Right ventricle myocardium inferior (tissue), 1 donor: ENCODE data around the gene ATP13A4. TPM values are rescaled to one million over a fixed set of nuclear protein-coding genes. Genes with fewer than 3 reads are reported as not detected.

Experiments used
- ATAC-seq: fragments of 200-7000 bp; cut with Tn5 transposase; one replicate; pipeline ENCODE4 v1.9.1; 2020; ENCODE audit warnings: mild to moderate bottlenecking, moderate library complexity
- DNase-seq: peaks from one replicate; pipeline ENCODE4 v3.0.0; 2021; ENCODE audit errors: missing footprints
- intact Hi-C: fragments of 100-400 bp; cut with DNase I; formaldehyde crosslinking; loops from one replicate; pipeline ENCODE4 v1.11.0; 2022
- total RNA-seq: library from RNA; stranded (reverse); fragmentation: NEBNext Ultra II Directional; extraction: Animal tissue kit (Norgen Biotek cat#: 25700); gene quantifications from one replicate; pipeline ENCODE4 v1.2.1, GENCODE V29; 2021
- donor health status: DM: no; HTN: yes; CAD: no; lungs with severe emphysema.

Gene ATP13A4
- total RNA-seq, 1 donor from 2014 or later, result 0.38 TPM

DNA sequence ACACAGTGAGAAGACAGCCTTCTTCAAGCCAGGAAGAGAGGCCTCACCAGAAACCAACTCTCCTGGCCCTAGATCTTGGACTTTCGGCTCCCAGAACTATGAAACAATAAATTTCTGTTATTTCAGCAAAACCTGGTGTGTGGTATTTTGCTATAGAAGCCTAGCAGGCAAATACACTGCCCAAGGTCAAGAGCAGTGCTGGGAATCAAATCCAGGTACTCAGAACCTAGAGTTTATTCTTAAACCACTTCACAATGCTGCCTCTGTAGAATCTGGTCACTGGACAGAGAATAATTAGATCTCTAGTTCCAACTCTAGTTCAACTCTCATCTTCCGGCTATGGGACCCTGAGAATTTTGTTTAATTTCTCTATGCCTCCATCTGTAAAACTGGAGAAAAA is 46.6 kb downstream of the ATP13A4 start:
- intact Hi-C loops, result no loop called here
- no peak for ATAC-seq
- DNase-seq, result no peak

DNA sequence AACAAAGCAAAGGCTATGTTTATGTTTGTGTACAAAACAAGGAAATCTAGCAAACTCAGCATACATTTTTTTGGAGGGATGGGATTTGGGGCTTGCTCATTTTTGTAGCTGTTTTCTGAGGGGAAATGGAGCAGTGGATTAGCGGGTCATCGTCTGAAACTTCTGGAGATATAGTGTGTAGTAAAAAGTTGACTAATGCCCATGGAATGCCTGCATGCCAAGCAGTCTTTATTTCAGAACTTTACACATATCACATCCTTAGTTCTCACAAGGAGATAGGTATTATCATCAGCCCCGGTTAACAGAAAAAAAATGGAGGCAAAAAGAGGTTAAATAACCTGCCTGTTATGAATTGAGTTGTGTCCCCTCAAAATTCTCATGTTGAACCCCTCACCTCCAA is 47.1 kb downstream of the ATP13A4 start:
- DNase-seq (no peak), ATAC-seq (no peak)
- intact Hi-C loops, result no loop called here

DNA sequence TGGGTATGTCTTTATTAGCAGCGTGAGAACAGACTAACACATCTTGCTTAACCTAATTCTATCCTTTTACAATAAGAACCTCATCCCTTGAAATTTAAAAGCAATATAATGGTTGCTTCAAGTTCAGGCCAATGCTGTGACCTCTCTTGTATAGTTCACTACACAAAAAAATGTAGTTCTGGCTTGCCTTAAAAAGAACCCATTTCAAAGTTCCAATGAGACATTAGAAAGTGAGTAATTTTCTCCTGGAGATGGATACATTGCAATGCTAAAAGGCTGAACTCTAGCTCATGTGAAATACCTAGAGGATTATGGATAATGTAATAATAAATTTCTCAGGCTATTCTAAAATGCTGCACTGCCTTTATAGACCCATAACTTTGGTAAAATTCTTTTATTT is 47.8 kb downstream of the ATP13A4 start:
- ATAC-seq (no peak), DNase-seq (no peak)
- intact Hi-C loops, result no loop called here

DNA sequence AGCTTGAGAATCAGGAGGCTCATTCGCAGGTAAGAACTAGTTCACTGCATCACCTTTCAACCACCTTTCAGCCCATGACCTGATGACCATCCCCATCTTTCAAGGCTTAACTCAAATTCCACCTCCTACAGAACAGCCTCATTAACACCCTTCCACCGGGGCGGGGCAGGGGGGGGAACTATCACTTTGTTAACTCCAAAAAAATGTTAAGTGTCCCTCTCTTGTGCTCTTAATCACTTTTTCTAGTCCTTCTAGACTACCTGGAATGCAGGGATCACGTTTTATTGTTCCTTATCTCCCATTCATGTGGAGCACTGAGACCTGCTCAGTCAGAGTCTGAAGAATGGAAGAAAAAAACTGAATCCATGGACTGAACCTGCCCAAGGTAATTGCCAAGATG is 51.8 kb downstream of the ATP13A4 start:
- DNase-seq, result no peak
- intact Hi-C loops, result no loop called here
- ATAC-seq, result no peak

DNA sequence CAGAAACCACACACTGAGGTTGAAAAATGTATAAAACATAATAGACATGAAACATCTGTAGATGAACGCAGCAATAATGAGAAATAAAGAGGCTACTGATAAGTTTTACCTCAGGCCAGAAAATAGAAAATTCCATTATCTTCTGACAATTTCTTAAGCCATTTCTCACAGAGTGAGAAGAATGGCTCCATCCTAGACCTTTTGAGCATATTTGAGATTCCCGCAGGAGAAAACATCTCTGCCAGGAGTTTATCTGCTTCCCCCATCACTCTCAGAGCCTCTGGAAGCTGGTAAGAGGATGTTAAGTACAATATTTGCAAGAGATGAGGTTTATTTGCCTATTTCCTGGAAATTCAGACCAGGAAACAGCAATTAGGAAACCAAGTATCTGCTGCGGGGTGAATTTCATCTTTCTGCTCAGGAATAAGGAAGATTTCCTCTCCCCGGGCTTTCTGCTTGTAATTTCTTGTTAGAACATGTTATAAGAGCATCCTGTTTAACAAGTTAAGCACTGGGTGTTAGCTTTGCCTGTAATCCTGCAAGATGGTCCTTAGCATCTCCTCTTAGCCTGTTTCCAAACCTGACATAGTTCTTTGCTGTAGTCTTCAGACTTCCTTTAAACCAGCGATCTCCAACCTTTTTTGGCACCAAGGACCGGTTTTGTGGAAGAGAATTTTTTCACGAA is 54.8 kb downstream of the ATP13A4 start:
- DNase-seq (no peak), ATAC-seq (no peak)
- intact Hi-C loops, result no loop called here

DNA sequence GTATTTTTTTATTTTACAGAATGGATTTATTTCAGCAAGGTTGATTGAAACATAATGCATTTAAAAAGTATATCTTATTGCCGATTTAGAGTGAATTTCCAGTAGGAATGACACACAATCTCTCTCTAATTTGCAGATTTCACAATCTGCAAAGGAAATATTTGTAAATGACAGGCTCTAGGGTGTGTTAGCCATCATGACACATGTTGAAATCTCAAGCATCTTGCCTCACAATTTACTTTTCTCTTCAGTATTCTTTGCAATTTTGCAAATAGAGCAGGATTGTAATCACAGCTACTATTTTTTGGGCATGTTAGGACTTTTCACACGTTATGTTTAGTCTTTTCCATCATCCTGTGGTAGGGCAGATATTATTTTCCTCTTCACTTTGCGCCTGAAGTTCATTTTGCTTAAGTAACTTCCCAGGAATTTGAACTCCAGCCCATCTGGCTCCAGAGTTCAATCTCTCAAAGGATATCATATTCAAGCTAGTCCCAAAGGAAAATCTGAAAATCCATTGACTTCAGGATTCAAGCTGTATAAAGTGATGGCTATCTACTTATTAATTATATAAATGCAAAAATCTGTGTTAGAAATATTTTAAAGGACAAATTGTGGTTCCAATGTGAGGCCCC is 55.4 kb downstream of the ATP13A4 start:
- intact Hi-C loops, result no loop called here
- DNase-seq (no peak), ATAC-seq (peak; percentile 56)

DNA sequence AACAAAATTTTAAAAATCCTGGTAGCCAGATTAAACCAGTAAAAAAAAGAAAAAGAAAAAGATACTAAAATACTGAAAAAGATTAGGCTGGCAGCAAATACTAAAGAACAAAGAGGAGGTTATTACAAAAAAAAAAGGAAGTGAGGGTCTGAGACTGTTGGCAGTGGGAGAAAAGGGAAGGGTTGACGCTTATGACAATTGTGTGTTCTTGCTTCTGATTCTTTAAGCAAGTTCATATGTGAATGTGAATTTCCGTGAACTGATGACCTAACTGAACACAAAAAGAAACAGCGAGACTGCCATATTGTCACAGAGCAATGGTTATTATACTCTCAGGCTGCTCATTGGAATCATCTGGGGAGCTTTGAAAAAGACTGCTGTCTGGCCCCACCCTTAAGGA is 56.5 kb downstream of the ATP13A4 start:
- DNase-seq, result no peak
- intact Hi-C loops, result no loop called here
- ATAC-seq, result no peak

DNA sequence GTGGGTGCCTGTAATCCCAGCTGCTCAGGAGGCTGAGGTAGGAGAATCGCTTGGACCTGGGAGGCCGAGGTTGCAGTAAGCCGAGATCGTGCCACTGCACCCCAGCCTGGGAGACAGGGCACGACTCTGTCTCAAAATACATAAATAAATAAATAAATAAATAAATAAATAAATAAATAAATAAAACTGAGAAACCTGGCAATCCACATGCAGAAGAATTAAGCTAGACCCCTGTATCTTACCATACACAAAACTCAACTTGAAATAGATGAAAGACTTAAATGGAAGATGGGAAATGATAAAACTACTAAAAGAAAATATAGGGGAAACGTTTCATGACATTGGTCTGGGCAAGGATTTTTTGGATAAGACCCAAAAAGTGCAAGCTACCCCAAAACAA is 58.0 kb downstream of the ATP13A4 start:
- ATAC-seq (no peak), DNase-seq (no peak)
- intact Hi-C loops, result no loop called here

DNA sequence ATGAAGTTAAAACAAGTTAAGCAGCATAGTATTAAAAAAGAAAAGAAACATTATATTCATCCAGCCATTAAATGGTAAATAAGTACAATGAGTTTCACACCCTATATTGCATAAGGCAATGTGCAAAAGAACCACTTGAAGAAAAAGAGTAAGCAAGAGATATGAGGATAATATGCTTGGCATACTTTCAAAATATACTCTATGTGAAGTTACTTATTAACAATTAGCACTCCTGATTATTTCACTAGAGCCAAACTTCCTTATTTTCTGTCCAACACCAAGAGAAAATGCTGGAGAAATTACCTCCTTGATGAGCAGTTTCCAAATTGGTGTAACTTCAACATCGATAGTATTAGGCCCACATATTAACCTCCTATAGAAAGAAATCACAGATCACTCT is 63.7 kb downstream of the ATP13A4 start:
- DNase-seq (no peak), ATAC-seq (no peak)
- intact Hi-C loops, result no loop called here

DNA sequence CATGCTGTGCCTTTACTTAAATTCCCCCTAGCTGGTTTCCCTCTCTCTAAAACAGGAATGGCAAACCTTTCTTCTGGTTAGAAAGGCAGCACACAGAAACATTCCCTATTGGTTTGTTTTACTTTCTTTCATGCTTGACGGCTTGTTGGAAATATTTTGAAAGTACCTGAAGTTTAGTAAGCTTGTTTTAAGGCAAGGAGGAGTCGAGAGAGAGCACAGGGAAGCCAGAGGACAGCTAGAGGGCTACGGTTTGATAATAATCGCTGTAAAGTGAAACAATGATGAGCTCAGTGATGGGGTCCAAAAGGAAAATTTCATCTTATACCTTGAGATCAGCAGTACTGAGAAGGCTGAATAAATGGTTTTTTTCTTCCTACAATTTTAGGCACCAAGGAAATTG is 64.1 kb downstream of the ATP13A4 start:
- DNase-seq (no peak), ATAC-seq (no peak)
- intact Hi-C loops, result no loop called here

DNA sequence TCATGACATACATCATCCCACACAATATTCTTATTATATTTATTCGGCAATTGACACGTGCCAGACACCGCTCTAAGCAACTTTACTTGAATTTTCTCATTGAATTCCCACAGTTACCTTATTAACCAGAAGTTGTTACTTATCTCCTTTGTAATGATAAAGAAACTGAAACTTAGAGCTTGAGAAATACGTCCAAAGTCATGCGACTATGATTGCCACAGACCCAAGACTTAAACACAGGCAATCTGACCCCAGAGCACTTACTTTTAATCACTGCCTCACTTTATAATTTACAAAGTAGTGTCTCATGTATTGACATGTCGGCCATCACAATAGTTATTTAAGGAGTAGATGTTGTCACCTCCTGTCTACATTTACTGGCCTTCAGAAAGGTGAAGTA is 64.7 kb downstream of the ATP13A4 start:
- intact Hi-C loops, result no loop called here
- DNase-seq, result no peak
- ATAC-seq, result no peak

DNA sequence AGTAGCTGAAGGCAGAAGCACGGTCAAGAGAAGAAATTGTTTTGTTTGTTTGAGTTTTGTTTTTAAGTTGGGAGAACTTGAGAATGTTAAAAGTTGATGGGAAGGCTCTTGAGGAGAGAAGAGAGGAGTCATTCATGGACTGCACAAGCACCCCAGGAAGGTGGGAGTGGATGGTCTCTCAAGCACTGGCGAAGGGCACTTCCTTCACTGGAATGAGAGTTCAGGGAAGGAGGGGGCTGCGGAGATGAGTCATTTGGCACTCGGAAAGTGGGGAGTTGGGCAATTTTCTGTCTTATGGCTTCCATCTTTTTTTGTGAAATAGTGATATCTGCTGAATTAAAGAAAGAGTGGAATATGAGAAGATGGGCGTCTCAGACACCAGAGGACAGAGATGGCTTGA is 66.0 kb downstream of the ATP13A4 start:
- ATAC-seq (no peak), DNase-seq (no peak)
- intact Hi-C loops, result no loop called here

DNA sequence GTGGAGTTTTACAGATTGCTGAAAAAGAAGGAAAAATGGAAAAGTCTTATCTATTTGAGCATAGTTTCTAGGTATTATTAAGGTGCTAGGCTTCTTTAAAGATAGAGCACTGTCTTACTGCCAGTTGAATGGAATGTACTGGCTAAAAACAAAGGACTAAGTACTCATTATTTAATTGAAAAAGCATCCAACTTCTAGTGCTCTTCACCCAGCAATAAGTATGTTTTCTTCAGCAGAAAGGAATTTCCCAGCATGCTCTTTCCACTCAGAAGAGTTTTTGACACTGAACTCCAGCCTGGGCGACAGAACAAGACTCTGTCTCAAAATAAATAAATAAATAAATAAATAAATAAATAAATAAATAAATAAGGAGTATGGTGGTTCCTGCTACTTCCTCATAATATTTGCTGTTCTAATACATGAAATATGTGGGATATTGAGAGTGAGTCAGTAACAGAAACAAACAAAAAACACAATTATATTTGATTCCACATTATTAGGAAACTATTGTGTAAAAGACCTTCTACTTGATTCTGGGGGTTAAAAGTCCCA is 70.6 kb downstream of the ATP13A4 start:
- ATAC-seq (no peak), DNase-seq (no peak)
- intact Hi-C loops, result no loop called here

DNA sequence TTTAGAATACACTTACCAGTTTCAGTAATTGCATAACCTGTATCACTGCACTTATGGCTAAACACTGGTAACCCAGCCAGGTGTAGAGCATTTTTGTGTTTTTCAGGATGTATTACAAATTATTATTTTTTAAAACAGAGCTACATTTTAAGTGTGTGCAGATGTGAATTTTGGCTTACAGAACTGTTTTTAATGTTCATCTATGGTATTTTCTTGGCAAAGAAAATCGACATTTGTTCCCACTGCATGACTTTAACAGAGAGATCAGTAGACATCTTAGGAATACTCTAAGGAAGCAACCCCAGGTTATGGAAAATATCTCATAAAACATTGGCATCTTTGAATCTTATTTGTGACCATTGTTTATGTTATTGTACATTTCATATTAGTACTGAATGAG is 73.3 kb downstream of the ATP13A4 start:
- ATAC-seq (no peak), DNase-seq (no peak)
- intact Hi-C loops, result no loop called here

DNA sequence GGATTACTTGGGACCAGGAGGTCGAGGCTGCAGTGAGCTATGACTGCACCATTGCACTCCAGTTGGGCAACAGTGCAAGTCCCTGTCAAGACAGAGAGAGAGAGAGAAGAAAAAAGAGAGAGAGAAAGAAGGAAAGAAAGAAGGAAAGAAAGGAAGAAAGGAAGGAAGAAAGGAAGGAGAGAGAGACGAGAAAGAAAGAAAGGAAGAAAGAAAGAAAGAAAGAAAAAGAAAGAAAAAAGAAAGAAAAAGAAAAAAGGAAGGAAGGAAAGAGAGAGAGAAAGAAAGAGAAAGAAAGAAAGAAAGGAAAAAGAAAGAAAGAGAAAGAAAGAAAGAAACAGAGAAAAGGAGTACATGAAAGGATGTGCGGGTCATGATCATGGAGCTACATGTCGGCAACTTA is 80.2 kb downstream of the ATP13A4 start:
- intact Hi-C loops, result no loop called here
- DNase-seq, result no peak
- ATAC-seq, result no peak

DNA sequence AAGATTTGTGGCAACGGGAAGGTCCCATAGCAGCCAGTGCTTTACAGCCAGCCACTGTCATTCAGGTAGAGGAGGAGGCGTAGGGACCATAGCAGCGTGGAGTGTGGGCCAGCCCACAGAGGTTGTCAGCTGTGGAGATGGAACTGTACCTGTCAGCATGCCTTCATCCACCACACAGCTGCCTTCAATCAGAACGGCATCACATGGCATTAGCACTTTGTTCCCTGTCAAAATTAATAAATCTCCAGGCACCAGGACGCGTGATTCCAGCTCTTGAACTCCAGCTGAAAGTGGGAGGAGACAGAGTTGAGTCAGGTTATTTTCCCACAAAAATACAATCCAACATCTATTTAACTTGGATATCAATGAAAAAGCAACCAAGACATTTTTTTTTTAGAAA is 84.0 kb downstream of the ATP13A4 start:
- no peak for DNase-seq
- ATAC-seq, result no peak
- intact Hi-C loops, result no loop called here

DNA sequence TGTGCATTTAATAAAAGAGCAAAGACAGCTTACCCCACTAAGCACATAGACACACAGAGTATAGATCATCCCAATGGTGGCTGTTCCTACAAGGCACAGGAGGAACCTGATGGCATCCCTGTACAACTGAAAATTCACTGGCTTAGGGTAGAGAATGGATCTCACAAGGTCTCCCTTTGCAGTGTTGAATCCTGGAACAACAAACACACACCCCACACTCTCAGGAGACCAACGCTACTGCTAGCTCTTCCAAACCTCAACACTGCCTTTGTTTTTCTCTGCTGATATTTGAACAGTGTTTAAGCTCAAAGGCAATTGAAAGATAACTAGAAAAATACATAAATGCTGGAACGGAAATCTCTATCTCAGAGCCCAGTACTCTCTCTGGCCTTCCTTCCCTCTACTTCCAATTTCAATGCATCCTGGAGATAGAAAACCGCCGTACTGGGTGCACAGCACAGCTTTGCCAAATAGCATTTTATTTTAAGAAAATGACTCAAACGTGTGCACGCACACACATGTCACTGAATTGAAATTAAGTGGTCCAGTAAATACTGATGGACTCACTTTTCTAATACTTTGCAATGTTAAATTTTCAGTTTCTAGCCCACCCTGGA is 88.6 kb downstream of the ATP13A4 start:
- intact Hi-C loops, result no loop called here
- no peak for DNase-seq

DNA sequence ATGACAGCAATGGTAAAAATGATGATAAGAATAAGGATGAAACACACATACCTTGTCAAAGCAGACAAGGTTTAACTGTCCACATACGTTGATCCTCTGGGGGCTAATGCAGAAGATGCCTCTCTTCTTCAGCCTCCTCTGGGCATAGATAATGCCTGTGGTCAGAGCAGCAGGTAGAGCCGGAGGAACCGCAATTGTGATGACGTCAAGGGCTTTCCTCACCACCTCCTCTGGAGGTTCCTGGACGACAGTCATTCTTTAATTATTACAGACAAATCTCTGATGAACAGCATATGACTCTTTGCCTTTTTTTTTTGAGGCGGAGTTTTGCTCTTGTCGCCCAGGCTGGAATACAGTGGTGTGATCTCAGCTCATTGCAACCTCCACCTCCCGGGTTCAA is 89.8 kb downstream of the ATP13A4 start:
- DNase-seq (no peak), ATAC-seq (no peak)
- intact Hi-C loops, result no loop called here

More for the DNA sequence above, 88.6 kb downstream of the ATP13A4 start:
- no peak for ATAC-seq

DNA sequence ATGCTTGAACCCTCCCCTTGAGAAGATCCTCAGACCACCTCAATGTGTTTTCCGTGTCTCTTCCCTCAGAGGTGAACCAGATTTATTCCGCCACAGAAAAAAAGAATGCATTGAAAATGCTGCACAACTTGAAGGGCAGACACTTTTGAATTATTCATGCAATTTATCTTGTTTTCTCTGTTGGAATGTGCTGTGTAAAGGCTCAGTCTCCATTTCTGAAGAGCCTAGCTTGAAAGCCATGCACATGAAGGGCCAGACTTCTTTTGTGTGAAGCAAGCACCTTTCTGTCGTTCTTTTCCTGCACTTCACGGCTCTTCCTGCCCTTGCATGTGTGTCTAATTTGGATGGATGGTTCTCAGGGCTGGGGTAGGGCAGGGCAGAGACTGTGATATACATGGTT is 97.2 kb downstream of the ATP13A4 start:
- intact Hi-C loops, result no loop called here
- ATAC-seq (no peak), DNase-seq (no peak)

DNA sequence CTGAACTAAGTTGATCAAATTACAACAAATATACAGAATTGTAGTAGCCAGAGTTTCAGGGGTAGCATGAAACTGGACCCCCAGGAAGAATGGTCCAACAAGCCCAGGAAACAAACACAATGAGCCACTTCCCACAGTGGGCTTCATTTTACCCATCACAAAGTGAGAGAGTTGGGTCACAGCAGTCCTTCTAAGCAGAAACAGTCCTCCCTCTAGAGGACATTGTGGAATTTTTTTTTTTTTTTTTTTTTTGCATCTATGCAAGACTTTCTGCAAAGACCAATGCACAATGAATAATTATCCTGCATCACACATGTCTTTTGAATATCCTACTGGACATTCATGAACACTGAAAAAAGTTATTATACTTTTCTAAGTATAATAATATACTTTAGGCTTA is 102.4 kb downstream of the ATP13A4 start:
- no peak for ATAC-seq
- DNase-seq, result no peak
- intact Hi-C loops, result no loop called here
